IPS DF 6.9 (cell line): ENCODE results near the gene GNG5.
"Not testable (repeated sequence)": the region's sequence is repeated elsewhere in the genome, so short reads cannot be mapped to it uniquely, and the experiment has no call there.

Experiments used
- DNase-seq: peaks from one replicate; pipeline ENCODE4 v3.0.0-alpha.2; 2013; ENCODE audit warnings: low read depth, low spot score
- H3K27ac ChIP-seq: one replicate; pipeline ENCODE4 v1.5.1; 2013; ENCODE audit warnings: low read length, control low read depth
- H3K27me3 ChIP-seq: 2 replicates; pipeline ENCODE4 v1.6.1; 2013; ENCODE audit warnings: mild to moderate bottlenecking, low read length; ENCODE audit not compliant: control insufficient read depth, insufficient read depth
- H3K36me3 ChIP-seq: 2 replicates; pipeline ENCODE4 v1.6.1; 2013; ENCODE audit warnings: low read length; ENCODE audit not compliant: control insufficient read depth, insufficient read depth
- H3K4me1 ChIP-seq: 2 replicates; pipeline ENCODE4 v1.6.1; 2013; ENCODE audit warnings: low read length; ENCODE audit not compliant: control insufficient read depth, insufficient read depth
- H3K4me3 ChIP-seq: 2 replicates; pipeline ENCODE4 v1.5.1; 2013; ENCODE audit warnings: mild to moderate bottlenecking, low read length
- H3K9me3 ChIP-seq: 2 replicates; pipeline ENCODE4 v1.6.1; 2013; ENCODE audit warnings: low read length, inconsistent platforms; ENCODE audit not compliant: control insufficient read depth, insufficient read depth
- whole genome bisulfite sequencing: extraction: QIAGEN DNeasy Blood & Tissue Kit; methylation state at CpG from one replicate; pipeline ENCODE4 v1.1.7; 2013; ENCODE audit warnings: mixed read lengths, missing lambda C conversion rate; ENCODE audit not compliant: insufficient read length, insufficient coverage; 5-methylcytosine and 5-hydroxymethylcytosine counted together

Gene GNG5

GRCh38 chr1:84450910-84451309 lies 55.5 kb downstream of the GNG5 start:
- Histone ChIP-seq H3K36me3 (no peaks in the 10 kb centered on the region), H3K27me3 (no peaks in the 10 kb centered on the region), H3K4me1 (no peaks in the 10 kb centered on the region), H3K27ac (no peak overlapping the region), H3K4me3 (no peak overlapping the region), H3K9me3 (no peaks in the 10 kb centered on the region)
- no CpG with 5 or more reads among the region's 2 CpGs for WGBS
- DNase-seq: no peak

DNA sequence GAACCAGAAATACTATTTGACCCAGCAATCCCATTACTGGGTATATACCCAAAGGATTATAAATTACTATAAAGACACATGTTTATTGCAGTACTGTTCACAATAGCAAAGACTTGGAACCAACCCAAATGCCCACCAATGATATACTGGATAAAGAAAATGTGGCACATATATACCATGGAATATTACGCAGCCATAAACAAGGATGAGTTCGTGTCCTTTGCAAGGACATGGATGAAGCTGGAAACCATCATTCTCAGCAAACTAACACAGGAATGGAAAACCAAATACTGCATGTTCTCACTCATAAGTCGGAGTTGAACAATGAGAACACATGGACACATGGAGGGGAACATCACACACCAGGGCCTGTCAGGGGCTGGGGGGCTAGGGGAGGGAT lies 57.7 kb downstream of the GNG5 start:
- not testable (repeated sequence) for H3K9me3 ChIP-seq, DNase-seq, H3K4me3 ChIP-seq, H3K27me3 ChIP-seq, H3K27ac ChIP-seq, H3K36me3 ChIP-seq, H3K4me1 ChIP-seq
- no CpG with 5 or more reads among the region's 3 CpGs for WGBS
